Esophagus muscularis mucosa (tissue), 3 donors: Measurements from ENCODE around the gene PPP2R5B.

ENCODE experiments used
- POLR2A ChIP-seq: fragments of 450-650 bp; IDR thresholded peaks from one replicate; pipeline ENCODE4 v1.6.1; 2017; ENCODE audit warnings: antibody characterized with exemption, moderate library complexity, mild to moderate bottlenecking, low read depth
- POLR2AphosphoS5 ChIP-seq, 2 donors: sonication (generic); formaldehyde crosslinking; IDR thresholded peaks; one replicate each; pipeline ENCODE4 v1.6.1; 2017; ENCODE audit warnings: antibody characterized with exemption in 2 of 2
- TF ChIP-seq, protein P1 (sequence below), 3 experiments: fragments of 200-600 bp in 2 of 3; fragments of 450-650 bp in 1 of 3; sonication (generic) in 2 of 3; IDR thresholded peaks; one replicate each; pipeline ENCODE4 v1.5.1; 2017 to 2019; ENCODE audit warnings: antibody characterized with exemption in 3 of 3, mild to moderate bottlenecking in 2 of 3, moderate library complexity in 1 of 3

- TF ChIP-seq, protein P1, sequence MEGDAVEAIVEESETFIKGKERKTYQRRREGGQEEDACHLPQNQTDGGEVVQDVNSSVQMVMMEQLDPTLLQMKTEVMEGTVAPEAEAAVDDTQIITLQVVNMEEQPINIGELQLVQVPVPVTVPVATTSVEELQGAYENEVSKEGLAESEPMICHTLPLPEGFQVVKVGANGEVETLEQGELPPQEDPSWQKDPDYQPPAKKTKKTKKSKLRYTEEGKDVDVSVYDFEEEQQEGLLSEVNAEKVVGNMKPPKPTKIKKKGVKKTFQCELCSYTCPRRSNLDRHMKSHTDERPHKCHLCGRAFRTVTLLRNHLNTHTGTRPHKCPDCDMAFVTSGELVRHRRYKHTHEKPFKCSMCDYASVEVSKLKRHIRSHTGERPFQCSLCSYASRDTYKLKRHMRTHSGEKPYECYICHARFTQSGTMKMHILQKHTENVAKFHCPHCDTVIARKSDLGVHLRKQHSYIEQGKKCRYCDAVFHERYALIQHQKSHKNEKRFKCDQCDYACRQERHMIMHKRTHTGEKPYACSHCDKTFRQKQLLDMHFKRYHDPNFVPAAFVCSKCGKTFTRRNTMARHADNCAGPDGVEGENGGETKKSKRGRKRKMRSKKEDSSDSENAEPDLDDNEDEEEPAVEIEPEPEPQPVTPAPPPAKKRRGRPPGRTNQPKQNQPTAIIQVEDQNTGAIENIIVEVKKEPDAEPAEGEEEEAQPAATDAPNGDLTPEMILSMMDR (IDR thresholded peaks at IDR 0.05) = no peak
- no peak for TF ChIP-seq POLR2AphosphoS5 (IDR thresholded peaks at IDR 0.05)
- TF ChIP-seq POLR2A = no peak
Observed at GRCh38 chr11:64947208-64947814, 22.8 kb downstream of the PPP2R5B start.
